HG03460 (cell line): ENCODE measurements around the gene ACTL10.

Source experiments
- ATAC-seq: cut with Tn5 transposase; IDR thresholded peaks from one replicate; pipeline ENCODE4 v1.9.1; 2021; ENCODE audit not compliant: unreplicated experiment

The ACTL10 gene

DNA sequence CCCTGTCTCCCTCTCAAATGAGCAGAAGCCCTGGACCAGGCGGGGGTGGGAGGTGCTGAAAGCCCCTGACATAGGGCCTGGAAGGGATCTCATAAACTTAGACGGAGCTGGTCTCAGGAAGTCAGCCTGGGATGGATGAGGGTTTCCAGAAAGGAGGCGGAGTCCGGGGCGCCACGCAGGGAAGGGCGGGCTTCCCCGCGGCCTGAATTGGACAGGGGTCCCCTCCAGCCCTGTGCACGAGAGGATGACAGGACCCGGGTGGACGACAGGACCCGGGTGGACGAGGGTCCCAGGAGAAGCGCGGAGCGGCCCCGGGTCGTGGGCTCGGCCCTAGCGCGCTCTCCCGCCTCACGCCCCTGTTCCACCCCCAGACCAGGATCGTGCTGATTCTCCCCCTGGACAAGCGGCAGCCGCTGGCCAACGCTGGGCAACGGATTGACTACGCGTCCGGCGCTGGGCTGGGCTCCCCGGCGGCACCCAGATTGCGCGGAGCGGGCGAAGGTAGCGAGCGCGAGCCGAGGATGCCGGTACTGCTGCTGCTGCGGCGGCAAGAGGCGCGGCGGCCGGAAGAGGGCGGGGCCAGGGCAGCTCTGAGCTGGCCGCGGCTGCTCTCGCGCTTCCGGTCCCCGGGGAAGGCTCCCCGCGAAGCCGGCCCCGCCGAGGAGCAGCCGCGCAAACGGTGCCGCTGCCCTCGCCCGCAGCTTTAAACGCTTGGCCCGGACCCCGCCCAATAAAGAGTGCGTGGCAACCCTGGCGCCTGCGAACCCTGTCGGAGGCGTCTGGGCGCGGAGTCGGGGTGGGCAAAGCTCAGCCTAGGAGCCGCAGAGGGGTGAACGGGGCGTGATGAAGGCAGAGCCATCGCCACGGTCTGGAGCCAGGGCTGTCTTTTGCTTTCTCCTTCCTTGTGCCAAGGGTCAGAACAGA lies 3.3 kb upstream of the ACTL10 start:
- peak; percentile 42 for ATAC-seq

DNA sequence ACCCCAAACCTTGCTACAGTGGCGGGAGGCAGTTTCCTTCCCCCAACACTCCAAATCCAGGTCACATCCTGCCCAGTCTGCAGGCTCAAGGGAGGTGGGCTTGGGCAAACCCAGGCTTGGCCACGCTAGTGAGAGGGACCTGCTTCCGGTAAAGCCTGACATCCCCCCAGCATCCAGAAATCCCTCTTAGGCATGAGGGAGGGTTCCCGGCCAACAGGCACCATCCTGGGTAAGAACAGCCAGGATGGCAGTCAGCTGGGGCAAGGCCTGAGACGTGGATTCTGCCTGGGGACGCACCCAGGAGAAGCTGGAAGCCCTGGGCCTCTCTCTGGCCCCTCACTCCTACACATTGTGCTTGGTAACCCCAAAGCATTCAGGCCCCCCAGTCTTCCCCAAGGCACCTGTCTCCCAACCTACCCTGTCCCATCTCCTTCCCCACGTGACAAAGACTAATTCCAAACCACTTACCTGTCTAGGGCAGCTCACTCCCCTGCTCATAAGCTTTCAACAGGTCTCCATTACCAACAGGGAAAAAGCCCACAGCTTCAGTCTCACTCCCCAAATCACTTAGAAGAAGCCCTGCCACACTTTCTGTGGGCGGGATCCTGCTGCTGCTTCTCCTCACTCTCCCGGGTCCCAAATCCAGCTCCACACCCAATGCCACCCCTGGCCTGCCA lies 2.5 kb upstream of the ACTL10 start:
- no peak for ATAC-seq

DNA sequence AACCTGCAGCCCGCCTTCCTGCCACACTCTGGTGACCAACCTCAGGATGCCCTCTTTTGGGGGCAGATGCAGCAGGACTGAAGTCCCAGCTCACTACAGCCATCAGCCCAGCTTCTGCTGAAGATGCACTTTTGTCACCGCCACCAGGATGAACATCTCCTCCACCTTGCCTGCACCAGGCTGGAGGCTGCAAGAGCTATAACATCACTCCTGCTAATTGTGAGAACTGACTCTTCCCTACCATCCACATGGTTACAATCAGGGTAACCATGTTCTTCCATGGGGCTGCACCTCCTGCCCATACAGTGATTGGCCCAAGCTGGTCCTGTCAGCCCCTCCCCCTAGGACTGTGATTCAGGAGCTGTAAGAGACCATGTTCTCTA lies 2.0 kb upstream of the ACTL10 start:
- no peak for ATAC-seq

DNA sequence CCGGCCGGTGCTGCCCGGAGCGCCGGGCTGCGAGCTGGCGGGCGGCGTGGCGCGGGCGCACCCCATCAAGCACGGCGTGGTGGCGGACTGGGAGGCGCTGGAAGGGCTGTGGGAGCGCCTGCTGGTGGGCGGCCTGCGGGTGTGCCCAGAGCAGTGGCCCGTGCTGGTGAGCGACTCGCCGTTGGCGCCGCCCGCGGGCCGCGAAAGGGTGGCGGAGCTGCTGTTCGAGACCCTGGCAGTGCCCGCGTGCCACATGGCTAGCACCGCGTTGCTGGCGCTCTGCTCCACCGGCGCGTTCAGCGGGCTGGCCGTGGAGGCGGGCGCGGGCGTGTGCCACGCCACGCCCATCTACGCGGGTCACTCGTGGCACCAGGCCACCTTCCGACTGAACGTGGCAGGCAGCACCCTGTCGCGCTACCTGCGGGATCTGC lies 517 bp downstream of the ACTL10 start:
- ATAC-seq = peak; percentile 13

DNA sequence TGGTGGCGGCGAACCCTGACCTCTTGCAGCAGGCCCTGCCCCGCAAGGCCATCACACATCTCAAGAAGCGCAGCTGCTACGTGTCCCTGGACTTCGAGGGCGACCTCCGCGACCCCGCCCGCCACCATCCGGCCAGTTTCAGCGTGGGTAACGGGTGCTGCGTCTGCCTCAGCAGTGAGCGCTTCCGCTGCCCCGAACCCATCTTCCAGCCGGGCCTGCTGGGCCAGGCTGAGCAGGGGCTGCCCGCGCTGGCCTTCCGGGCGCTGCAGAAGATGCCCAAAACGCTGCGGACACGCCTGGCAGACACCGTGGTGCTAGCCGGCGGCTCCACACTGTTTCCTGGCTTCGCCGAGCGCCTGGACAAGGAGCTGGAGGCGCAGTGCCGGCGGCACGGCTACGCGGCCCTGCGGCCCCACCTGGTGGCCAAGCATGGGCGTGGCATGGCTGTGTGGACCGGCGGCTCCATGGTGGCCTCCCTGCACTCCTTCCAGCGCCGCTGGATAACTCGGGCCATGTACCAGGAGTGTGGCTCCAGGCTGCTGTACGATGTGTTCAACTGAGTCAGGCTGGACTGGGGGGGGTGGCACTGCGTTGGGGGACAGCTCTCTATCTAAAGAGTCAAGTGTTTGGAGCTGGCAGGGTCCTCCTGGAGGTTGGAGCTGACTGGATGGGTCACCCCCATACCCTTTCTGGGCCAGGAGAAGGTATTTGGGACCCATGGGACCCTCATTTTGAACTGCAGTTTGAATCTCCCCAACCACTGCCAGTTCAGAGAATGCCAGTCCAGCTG lies 1.1 kb downstream of the ACTL10 start:
- no peak for ATAC-seq

DNA sequence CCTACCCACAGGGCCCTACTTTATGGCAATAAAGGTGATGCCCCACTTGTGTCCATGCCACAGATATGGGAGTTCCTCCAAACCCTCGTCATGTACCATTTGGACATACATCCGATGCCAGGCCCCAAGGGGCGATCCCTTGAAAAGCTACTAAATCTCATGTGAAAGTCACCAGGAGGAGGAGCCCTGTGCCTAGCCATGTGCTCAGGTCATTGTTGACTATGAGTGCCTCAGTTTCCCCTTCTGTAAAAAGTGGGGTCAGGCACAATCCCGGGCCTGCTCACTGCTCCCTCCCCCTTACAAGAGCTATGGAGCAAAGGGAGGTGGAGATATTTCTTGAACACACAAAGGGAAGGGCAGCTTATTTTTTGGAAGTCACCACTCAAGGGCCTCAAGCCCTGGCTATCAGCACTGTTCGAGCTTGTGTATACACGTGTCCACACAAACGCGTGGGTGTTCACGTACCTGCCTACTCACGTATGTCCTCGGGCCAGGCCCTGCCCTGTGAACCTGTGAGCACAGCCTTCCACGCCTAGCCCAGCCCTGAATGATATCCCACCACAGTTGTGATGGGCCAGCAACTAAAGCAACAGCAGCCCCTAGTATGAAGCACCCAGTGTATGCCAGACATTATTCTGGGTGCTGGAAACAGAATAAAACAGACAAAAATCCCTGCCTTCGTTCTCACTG lies 1.9 kb downstream of the ACTL10 start:
- no peak for ATAC-seq

DNA sequence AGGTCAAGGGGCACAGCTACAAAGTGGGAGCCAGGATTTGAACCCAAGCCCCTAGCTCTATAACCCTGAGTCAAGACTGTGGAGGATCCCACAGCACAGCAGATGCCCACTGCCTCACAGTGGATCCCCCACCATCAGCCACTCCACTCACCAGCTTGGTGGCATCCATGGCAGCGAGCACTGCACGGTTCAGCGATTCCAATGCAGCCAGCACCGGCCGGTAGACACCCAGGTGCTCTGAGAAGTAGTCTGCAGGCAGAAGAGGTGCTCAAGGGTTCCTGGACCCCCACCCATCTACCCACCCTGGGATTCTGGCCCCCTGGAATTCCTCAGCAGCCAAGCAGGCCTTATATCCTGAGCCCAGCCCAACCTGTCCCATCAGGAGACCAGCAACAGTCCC lies 2.5 kb downstream of the ACTL10 start:
- no peak for ATAC-seq

DNA sequence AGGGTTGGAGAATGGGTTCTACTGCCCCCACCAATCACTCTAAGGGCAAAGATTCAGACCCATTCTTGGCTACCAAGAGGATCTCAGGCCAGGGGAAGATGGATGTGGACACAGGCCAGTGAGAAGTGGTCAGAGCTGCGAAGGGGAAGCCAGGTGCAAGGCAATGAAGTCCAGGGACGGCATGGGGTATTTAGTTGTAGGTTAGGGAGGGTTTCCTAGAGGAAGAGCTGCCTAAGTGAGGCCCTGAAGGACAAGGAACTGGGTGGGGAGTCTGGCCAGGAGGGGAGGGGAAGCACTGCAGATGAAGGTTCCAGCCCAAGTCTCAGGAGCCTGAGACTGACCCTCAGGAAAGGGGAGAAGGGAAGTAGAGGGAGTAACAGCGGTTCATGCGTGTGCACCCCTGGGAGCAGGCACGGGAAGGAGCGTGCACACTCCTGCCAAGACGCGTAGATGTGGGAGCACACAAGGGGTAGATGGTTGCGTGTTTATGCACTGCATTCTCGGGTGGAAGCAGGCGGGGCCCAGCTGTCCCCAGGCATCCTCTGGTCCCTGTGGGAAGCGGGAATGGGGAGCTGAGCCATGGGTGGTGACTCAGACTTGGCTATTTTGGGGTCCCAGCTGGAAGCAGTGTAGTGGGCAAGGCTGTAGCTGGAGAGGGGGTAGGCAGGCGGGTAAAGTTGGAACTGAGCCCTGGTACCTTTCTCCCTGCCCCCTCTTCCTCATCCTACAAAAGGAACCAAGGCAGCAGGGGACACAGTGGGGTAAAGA lies 3.3 kb downstream of the ACTL10 start:
- ATAC-seq = no peak

DNA sequence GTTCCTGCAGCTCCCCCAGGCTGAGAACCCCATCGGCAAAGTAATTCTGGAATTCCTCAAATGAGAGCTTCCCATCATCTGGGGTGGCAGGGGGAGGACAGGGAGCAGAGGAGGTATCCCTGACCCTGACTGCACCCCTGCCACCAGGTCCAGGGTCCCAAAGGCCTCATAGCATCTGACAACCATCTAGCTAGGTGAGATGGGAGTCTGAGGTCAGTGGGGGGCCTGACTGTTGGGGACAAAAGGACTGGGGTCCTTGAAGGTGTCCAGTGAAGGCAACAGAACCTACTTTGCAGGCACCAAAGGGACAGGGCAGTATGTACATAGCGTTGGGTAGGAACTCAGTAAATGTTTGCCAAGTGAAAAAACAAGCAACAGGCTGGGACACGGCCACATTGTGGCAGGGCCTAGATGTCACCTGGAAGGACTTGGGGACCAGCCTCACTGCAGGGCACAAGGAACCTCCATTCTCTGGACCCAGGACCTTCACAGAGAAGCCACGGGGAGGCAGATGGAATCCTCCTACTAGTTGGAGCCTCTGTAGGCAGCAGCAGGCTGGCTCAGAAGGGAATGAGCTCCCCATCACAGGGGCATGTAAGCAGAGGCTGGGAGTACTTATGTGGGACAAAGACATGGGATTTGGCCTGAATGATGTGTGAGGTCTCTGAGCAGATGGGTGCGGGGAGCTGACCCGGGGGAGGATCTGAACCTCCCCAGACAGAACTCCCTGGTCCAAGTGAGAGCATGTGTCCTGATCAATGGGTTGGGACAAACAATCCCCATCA lies 4.2 kb downstream of the ACTL10 start:
- ATAC-seq = no peak

DNA sequence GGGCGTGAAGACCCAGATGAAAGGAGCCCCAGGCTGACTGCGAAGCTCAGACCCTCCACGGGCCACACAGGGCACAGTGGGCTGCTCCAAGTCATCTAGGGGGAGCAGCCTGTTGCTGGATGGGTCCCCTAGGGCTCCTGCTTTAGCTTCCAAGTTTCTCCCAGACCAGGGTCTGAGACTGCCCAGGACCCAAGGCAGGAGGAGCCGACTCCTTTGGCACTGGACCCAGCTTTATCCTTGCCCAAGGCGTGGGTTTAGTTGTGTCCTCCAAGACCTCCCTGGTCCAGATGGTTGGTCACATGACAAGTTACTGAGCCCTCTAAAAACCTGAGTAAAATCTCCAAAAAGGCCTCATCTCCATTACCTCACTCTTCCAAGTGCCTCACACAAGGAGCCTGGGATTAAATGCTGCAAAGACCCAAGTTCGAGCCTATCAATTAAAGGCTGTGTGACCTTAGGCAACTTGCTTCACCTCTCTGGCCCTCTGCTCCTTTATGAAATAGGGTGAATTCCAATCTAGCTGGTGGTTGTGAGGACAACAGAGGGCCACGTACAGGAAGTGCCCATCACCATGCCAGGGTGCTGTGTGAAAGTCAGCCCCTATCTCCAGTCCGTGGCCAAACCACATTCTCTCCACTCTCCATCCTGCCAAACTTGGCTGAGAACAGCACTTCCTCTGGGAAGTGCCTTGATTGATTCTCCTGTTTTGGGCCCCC lies 5.0 kb downstream of the ACTL10 start:
- no peak for ATAC-seq

DNA sequence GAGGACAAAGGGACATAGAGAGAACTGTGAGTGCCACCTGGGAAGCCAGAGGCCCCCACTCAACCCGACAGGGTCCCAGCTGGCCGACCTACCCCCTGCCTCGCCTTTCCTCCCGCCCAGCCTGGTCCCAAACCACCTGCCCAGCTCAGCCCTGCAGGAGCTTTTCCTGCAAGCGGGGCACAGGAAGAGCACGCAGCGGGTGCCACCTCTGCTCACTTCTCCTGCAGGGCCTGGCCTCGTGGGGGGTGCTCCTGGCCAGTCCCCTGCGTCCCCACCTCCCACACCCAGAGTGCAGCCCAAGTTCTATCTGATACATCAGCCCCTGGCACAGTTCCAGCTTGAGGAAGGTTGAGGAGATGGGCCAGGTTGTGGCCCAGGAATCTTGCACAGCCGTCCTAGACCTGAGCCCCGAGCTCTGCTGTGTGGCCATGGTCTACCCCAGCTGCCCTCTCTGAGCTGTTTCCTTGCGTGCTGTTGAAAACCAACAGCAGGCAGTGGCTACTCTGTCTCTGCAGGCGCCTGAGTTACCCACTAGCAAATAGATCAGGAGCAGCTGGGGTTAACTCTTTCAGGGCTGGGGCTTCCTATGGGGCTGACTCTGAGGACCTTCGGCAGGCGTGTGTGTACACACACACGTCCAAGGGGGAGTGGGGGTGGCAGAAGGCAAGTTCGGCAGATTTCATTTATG lies 5.8 kb downstream of the ACTL10 start:
- no peak for ATAC-seq

DNA sequence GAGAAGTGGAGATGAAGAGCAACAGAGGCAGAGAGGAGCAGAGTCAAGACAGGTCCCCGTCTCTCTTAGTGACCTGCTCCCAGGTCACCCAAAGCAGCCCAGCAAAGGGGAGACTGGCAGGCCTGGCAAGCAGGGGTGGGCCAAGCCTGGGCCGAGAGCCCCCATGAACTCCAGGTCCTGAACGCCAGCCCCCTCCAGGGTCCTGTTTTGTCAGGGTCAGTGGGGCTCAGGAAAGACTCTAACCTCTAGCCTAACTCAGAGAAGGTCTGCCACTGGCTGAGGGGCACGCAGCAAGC lies 6.3 kb downstream of the ACTL10 start:
- no peak for ATAC-seq

DNA sequence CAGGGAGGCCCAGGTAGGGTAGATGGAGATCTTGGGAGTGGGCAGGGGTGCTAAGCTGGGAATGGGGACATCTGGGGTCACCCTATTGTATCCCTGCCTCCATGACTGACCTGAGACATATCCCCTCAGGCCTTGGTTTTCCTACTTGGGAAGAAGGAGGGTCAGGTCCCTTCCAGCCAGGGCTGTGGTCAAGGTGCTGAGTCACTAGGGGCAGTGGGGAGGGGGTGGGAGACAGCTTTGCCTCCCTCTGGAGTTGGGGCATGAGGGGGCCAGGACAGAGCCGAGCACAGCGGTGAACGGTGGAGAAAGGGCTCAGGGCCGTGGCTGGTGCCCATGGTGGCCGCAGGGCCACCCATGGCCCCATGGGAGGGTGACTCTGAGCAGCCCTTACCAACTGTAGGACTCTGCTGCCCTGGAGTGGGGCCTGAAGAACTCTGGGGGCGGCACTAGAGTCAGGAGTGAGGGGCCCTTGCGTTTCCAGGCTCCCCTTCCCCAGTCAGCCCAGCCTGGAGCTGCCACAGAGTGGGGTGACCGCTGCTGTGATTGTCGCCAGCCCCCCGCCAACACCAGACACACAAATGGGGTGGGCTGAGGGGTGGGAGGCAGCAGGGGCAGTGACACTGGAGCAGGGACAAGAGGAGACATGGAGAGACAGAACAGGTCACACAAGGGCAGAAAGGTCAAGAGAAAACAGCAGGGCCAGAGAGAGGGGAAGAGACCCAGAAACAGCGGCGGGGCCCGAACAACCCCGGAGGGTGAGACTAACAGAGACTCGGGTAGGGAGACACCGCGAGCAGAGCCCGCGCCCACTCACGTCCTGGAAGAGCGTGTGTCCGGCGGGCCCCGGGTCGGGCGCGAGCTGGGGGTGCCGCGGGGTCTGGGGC lies 6.9 kb downstream of the ACTL10 start:
- ATAC-seq = no peak

DNA sequence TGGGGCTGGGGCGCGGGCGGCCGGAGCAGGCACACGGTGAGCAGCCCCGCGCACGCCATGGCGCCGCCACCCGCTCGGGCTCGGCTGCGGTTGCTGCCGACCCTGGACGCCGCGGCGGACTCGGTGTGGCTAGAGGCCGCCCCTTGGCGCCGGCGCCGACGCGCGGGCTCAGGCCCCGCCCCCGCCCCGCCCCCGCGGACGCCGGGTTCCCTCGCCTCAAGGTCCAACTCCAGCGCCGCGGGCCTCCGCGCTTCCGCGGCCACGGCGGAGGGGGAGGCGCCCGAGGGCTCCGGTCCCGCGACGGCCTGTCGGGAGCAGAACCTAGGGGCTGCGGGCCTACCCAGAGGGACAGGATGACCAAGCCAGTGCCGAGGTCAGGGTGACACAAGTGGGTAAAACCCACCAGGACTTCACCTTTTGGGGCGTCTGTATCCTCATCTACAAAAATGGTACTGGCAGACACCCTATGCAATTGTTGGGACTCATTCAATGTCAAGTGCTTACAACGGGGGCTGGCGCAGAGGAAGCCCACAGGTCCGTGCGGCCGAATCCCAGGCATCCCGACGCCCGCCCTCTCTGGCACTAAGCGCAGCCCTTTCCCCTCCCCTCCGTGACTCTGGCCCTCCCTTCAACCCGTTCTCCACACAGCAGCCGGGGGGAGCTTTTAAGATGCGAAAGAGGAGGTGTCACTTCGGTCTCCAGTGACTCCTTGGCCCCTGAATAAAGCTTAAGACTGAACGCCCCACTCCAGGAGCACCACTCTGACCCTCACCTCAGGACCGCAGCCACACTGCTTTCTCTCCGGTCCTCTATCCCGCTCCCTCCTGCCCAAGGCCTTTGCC lies 7.8 kb downstream of the ACTL10 start, which contains the start of gene NECAB3:
Gene NECAB3, minus strand, starts transcription at position 135 of the 842 bp plus-strand sequence. Its CDS starts 76 bp downstream, at position 59.
- ATAC-seq = peak; percentile 72

DNA sequence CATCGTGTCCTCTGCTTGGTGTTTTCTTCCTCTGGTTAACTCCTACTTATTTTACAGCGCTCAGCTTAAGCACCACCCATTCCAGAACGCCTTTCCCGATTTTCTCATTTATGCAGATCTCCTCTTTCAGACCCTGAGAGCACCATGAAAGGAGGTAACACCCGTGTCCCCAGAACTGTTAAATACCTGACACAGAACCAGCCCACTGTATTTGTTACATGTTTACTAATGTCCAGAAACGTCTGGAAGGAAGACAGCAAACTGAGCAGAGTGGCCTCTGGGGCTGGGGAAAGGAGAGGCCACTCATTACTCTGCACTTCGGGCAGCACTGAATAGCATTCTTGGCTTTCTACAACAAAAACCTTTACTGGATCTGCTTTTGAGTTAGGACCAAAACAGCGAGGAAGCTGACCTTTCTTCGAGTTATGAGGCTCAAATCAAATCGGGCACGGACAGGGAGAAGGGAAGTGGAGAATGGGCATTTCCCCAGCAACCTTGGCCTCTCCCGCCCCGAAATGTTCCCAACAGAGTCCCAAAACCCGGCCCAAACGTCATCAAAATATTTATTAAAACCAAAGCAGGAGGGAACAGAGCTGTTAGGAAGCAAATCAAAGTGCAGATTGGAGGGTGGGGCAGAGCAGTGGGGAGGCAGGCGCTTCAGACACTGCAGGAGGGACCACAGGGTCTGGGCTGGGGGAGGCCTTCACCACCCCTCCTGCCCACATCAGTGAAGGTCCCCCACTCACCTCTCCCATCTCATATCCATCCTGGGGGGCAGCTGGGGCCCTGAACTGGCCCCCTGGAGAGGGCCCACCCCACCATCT lies 8.6 kb downstream of the ACTL10 start:
- ATAC-seq = no peak

DNA sequence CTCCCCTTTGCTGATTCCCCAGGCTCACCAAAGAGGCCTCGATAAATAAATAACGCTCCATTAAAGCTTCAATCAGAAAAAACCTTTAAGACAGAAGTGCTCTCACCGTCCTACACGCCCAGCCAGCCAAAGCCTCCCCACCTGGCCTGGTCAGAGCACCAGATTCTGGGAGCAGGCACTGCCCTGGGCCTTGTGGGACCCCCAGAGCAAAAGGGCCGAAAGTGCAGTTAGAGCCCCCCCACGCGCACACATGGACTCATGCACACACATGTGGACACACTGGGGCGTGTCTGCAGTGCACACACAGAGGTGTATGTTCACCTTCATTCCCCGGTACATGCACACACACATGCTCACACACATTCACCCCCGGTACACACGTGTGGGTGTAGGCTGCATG lies 9.4 kb downstream of the ACTL10 start:
- ATAC-seq = no peak
